ENCODE measurements around the gene PTGES3. TPM values are rescaled to one million over a fixed set of nuclear protein-coding genes. Genes with fewer than 3 reads are reported as not detected.

The PTGES3 gene
- total RNA-seq, 1 experiment from 2014 or later = 435 TPM

DNA sequence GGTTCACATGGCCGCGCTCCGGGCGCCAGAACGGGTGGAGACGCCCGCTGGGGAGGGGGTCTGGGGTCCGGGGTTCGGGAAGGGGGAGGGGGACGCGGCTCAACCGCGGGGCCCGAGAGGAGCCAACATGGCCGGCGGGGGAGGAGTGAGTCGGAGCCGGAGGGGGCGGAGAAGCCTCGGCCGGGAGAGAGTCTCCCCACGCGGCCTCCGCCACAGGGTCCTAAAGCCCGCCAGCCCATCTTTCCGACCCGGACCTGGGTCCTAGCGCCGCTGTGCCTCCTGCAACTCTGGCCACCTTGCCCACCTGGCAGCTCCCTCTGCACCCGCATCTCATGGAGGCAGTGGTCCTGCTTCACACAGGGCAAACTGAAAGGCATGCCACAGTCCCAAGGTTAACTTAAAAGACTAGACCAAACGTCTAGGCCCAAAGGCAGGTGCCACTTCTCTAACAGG, 57.9 kb downstream of the PTGES3 start, which contains the start of gene BAZ2A:
Gene BAZ2A (minus strand): TSS at position 147 of the 453 bp plus-strand sequence. CDS start 12,796 bp downstream, outside the sequence.
- Histone ChIP-seq H4K5ac (ENCODE audit: insufficient read length, low read depth, low read length) (no peak within 1 kb of the TSS), H3K4me2 (ENCODE audit: insufficient read depth, insufficient read length, low read length) (peak within 1 kb of the TSS; percentile 98), H3K27me3 (ENCODE audit: insufficient read depth, low read length) (no peaks in the 10 kb centered on the region), H3K9me3 (ENCODE audit: control insufficient read depth, low read depth, low read length) (no peaks in the 10 kb centered on the region), H4K20me1 (ENCODE audit: control insufficient read depth, insufficient read depth, insufficient read length) (no peaks in the 10 kb centered on the region), H2BK120ac (ENCODE audit: low read depth, low read length, poor library complexity, severe bottlenecking) (no peak within 1 kb of the TSS), H3K27ac (ENCODE audit: insufficient read length, low read depth, low read length) (no peak within 1 kb of the TSS), H3K4me1 (ENCODE audit: insufficient read depth, low read length) (peaks cover 14% of the 10 kb centered on the region; the same call in 1 of the 2 replicates), H4K91ac (ENCODE audit: insufficient read length, low read depth, low read length) (no peak within 1 kb of the TSS), H3K56ac (ENCODE audit: insufficient read length, low read depth, low read length) (no peak within 1 kb of the TSS), H3K79me2 (ENCODE audit: insufficient read depth, low read length) (peaks cover 23% of the 10 kb centered on the region; the same call in 1 of the 2 replicates), H3K14ac (ENCODE audit: insufficient read depth, low read length) (peak within 1 kb of the TSS; percentile 75; the same call in 1 of the 2 replicates), H3K79me1 (ENCODE audit: insufficient read depth, low read depth, low read length, poor library complexity, severe bottlenecking) (peaks cover 2% of the 10 kb centered on the region), H4K8ac (replicated peaks; ENCODE audit: insufficient read length, low read depth, low read length) (no peak within 1 kb of the TSS), H3K9ac (ENCODE audit: extremely low read depth, insufficient read length, low read length) (peak within 1 kb of the TSS; percentile 77), H3K23me2 (ENCODE audit: insufficient read length, low read depth, low read length, poor library complexity, severe bottlenecking) (peaks cover 20% of the 10 kb centered on the region), H3K18ac (ENCODE audit: insufficient read length, low read depth, low read length) (peak within 1 kb of the TSS; percentile 42), H2BK20ac (ENCODE audit: low read depth, low read length, poor library complexity, severe bottlenecking) (no peak within 1 kb of the TSS), H2AK5ac (ENCODE audit: insufficient read length, low read length) (no peak within 1 kb of the TSS), H2BK15ac (ENCODE audit: low read depth, low read length) (no peak within 1 kb of the TSS; the same call in 1 of the 2 replicates), H3K23ac (ENCODE audit: insufficient read length, low read depth, low read length) (no peak within 1 kb of the TSS), H3K4ac (ENCODE audit: low read depth, low read length) (no peak within 1 kb of the TSS), H3T11ph (ENCODE audit: low read length) (no peak within 1 kb of the TSS), H2AFZ (ENCODE audit: low read length) (no peak within 1 kb of the TSS), H2BK5ac (ENCODE audit: insufficient read length, low read length) (no peak within 1 kb of the TSS), H2BK12ac (ENCODE audit: insufficient read length, low read depth, low read length) (no peak within 1 kb of the TSS)
- no peaks in the 10 kb centered on the region for H3K27me3 Mint-ChIP-seq (ENCODE audit: low read depth)
- TF ChIP-seq, protein P1, sequence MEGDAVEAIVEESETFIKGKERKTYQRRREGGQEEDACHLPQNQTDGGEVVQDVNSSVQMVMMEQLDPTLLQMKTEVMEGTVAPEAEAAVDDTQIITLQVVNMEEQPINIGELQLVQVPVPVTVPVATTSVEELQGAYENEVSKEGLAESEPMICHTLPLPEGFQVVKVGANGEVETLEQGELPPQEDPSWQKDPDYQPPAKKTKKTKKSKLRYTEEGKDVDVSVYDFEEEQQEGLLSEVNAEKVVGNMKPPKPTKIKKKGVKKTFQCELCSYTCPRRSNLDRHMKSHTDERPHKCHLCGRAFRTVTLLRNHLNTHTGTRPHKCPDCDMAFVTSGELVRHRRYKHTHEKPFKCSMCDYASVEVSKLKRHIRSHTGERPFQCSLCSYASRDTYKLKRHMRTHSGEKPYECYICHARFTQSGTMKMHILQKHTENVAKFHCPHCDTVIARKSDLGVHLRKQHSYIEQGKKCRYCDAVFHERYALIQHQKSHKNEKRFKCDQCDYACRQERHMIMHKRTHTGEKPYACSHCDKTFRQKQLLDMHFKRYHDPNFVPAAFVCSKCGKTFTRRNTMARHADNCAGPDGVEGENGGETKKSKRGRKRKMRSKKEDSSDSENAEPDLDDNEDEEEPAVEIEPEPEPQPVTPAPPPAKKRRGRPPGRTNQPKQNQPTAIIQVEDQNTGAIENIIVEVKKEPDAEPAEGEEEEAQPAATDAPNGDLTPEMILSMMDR (conservative IDR thresholded peaks at IDR 0.05) = no peak
- peaks cover 0 to 6% of the 10 kb centered on the region in 2 experiments; a peak in 2 of 5 replicates for H3K9me3 Mint-ChIP-seq
- DNase-seq = peak; percentile 96
- H3K27ac Mint-ChIP-seq = peak within 1 kb of the TSS; percentile 4 to 38 (median 37); a peak in 6 of 7 replicates
- H3K4me3 Mint-ChIP-seq = peak within 1 kb of the TSS; percentile 97 to 98
- no CpG with 5 or more reads among the region's 31 CpGs for WGBS (ENCODE audit: extremely low coverage, insufficient read length, low lambda C conversion rate)
- peaks cover 2 to 16% (median 13%) of the 10 kb centered on the region in 3 experiments; a peak in 5 of 7 replicates for H3K36me3 Mint-ChIP-seq (ENCODE audit: insufficient read depth in 1 of 3, low read depth in 3 of 3)
- H3K4me1 Mint-ChIP-seq = peaks cover 48 to 54% of the 10 kb centered on the region in 2 experiments

Measured in H9 (cell line).